IPS-15b (cell line): ENCODE results near the gene URB1.
"Not testable (repeated sequence)": the region's sequence is repeated elsewhere in the genome, so short reads cannot be mapped to it uniquely, and the experiment has no call there.

ENCODE experiments used
- H3K27me3 ChIP-seq: one replicate; pipeline ENCODE4 v1.6.1; 2013; ENCODE audit warnings: low read length; ENCODE audit not compliant: control insufficient read depth, insufficient read depth
- H3K36me3 ChIP-seq: one replicate; pipeline ENCODE4 v1.6.1; 2013; ENCODE audit warnings: low read length; ENCODE audit not compliant: control insufficient read depth, insufficient read depth
- H3K4me1 ChIP-seq: one replicate; pipeline ENCODE4 v1.6.1; 2013; ENCODE audit warnings: mild to moderate bottlenecking, low read length; ENCODE audit not compliant: control insufficient read depth, insufficient read depth
- H3K4me3 ChIP-seq: one replicate; pipeline ENCODE4 v1.5.1; 2013; ENCODE audit warnings: low read depth, low read length
- H3K9ac ChIP-seq: one replicate; pipeline ENCODE4 v1.6.1; 2013; ENCODE audit warnings: low read depth, mild to moderate bottlenecking, low read length
- H3K9me3 ChIP-seq: one replicate; pipeline ENCODE4 v1.6.1; 2013; ENCODE audit warnings: mild to moderate bottlenecking, low read length; ENCODE audit not compliant: control insufficient read depth, insufficient read depth

The URB1 gene

DNA sequence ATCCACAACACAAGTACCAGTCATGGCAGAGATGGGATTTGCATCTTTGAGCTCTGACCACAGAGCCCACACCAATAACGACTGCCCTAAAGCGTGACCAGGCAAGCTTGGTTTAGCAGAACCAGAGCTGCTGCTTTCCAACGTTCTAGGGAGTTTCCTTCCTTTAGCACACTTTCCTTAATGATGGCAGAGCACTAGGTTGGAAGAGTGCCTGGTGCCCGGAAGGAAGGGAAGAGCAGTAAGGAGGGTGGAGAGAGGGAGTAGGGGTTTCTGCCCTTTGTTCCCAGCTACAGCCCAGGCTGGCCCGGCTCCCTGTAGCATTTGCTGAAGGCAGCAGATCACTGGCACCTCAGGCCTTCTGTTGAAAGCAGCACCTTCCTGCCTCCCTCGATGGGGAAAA, 13.6 kb upstream of the URB1 start:
- H3K4me3 ChIP-seq = no peak overlapping the region
- H3K9me3 ChIP-seq = no peaks in the 10 kb centered on the region
- H3K27me3 ChIP-seq = peaks cover 26% of the 10 kb centered on the region
- no peak overlapping the region for H3K9ac ChIP-seq
- H3K4me1 ChIP-seq = peaks cover 4% of the 10 kb centered on the region
- no peaks in the 10 kb centered on the region for H3K36me3 ChIP-seq

DNA sequence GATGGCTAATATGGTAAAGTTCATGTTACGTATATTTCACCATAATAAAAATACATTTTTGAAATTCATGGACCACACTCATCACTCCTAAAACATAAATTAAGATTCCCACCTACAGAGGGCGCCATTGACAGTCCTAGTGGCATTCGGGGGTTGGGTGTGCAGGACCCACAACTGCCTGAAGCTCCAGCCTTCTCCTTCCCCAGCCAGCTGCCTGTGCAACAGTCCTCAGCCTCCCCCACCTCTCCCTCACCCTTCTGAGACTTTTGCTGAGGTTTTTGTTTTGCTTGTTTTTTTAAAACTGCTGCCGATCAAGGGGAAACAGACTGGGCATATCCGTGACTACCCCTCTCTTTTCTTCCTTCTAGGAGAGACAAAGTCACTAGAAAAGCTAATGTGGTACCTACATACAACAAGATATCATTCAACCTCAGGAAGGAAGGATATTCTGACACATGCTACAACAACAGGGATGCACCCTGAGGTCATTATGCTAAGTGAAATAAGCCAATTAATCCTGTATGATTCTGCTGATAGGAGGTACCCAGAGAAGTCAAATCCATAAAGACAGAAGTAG, 10.5 kb upstream of the URB1 start:
- no peaks in the 10 kb centered on the region for H3K27me3 ChIP-seq
- H3K9me3 ChIP-seq = no peaks in the 10 kb centered on the region
- no peaks in the 10 kb centered on the region for H3K36me3 ChIP-seq
- H3K4me1 ChIP-seq = peaks cover 4% of the 10 kb centered on the region
- peak overlapping the region; percentile 14 for H3K9ac ChIP-seq
- no peak overlapping the region for H3K4me3 ChIP-seq

DNA sequence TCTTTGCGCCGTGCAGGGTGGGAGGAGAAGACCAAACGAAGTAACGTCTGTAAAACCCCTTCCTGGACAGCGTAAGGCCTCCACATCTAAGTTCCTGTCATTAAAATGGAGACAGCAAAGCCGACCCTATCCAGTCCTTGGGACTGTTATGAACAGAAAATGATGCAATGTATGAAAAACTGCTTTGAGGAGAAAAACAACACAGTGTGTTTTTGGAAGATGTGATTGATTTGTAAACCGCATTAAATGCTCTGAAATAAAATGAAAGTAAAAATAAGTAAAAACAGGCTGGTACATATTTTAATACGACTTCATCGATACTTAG, 827 bp upstream of the URB1 start:
- no peaks in the 10 kb centered on the region for H3K27me3 ChIP-seq
- peak overlapping the region; percentile 85 for H3K4me3 ChIP-seq
- peaks cover 3% of the 10 kb centered on the region for H3K36me3 ChIP-seq
- H3K9ac ChIP-seq = peak overlapping the region; percentile 79
- H3K4me1 ChIP-seq = peaks cover 6% of the 10 kb centered on the region
- H3K9me3 ChIP-seq = no peaks in the 10 kb centered on the region

DNA sequence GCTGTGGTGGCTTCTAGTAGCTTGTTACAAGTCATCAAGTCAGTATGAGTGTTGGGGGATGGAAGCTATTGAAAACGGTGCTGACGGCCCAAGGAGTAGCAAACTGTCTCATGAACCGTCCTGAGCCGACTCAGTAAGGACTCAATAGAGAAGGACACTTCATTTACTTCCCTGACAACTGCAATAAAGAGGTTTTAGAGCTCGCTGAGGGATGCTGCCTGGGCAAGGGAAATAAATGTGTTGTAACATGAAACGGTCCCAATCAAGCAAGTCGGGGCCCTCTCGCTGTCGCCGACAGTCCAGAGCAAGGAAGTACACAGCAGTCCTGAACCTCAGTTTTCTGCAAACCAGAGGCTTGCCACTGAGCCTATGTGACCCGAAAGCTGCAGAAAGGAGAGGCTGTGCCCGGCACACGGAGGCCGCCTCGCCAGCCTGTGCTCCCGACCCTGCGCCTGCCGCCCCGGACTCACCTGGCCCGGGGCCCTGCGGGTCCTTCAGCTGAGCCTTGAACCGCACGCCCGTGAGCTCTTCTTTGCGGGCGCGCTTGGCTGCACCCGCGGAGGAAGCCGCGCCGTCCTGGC, 423 bp downstream of the URB1 start:
- Histone ChIP-seq H3K4me1 (peaks cover 8% of the 10 kb centered on the region), H3K4me3 (peak overlapping the region; percentile 89), H3K36me3 (peaks cover 10% of the 10 kb centered on the region), H3K9ac (peak overlapping the region; percentile 54), H3K27me3 (no peaks in the 10 kb centered on the region), H3K9me3 (no peaks in the 10 kb centered on the region)

DNA sequence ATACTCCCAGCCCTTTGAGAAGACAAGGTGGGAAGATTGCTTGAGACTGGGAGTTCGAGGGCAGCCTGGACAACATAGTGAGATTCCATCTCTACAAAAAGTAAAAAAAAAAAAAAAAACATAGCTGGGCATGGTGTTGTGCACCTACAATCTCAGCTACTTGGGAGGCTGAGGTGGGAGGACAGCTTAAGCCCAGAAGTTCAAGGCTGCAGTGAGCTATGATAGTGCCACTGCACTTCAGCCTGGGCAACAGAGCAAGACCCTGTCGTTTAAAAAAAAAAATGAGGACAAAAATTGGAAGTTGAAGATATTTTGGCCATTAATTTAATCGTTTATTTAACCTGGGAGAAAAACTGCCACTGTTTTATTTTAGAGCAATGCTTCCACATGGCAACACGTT, 1.1 kb downstream of the URB1 start:
- Histone ChIP-seq H3K4me3 (peak overlapping the region; percentile 89), H3K27me3 (no peaks in the 10 kb centered on the region), H3K4me1 (peaks cover 8% of the 10 kb centered on the region), H3K36me3 (peaks cover 10% of the 10 kb centered on the region), H3K9me3 (no peaks in the 10 kb centered on the region), H3K9ac (no peak overlapping the region)

DNA sequence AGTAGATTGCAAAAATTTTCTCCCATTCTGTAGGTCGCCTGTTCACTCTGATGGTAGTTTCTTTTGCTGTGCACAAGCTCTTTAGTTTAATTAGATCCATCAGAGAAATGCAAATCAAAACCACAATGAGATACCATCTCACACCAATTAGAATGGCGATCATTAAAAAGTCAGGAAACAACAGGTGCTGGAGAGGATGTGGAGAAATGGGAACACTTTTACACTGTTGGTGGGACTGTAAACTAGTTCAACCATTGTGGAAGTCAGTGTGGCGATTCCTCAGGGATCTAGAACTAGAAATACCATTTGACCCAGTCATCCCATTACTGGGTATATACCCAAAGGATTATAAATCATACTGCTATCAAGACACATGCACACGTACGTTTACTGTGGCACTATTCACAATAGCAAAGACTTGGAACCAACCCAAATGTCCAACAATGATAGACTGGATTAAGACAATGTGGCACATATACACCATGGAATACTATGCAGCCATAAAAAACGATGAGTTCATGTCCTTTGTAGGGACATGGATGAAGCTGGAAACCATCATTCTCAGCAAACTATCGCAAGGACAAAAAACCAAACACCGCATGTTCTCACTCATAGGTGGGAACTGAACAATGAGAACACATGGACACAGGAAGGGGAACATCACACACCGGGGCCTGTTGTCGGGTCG, 2.1 kb downstream of the URB1 start:
- not testable (repeated sequence) for H3K36me3 ChIP-seq, H3K4me3 ChIP-seq, H3K27me3 ChIP-seq, H3K9me3 ChIP-seq, H3K9ac ChIP-seq, H3K4me1 ChIP-seq

DNA sequence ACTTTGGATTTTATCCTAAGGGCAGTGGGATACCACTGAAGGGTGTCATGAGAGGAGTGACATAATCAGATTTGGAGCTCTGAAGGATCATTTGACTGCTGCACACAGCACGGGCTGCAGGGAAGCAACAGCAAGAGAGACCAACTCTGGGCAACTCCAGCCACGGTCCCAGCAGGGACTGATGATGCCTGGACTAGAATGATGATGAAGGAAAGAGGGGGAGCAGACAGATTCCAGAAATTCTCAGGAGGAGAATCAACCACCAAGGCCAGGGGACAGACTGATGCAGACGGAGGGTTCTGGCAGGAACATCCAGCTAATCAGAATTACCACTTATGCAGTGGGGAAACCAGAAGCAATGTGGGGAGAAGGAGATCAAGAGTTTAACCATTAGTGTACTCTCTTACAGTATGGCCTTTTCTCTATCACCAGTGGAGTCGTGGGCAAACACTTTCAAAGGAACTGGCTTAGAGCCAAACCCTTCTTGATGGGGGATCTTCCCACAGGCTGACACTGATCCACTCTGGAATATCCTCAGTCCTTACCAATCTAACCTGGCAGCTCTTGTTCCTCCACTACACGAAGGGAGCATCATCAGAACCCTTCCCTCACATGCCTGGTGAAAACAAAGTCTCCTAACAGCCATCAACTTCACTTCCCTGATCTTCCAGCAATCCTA, 3.3 kb downstream of the URB1 start:
- peak overlapping the region; percentile 28 for H3K9ac ChIP-seq

DNA sequence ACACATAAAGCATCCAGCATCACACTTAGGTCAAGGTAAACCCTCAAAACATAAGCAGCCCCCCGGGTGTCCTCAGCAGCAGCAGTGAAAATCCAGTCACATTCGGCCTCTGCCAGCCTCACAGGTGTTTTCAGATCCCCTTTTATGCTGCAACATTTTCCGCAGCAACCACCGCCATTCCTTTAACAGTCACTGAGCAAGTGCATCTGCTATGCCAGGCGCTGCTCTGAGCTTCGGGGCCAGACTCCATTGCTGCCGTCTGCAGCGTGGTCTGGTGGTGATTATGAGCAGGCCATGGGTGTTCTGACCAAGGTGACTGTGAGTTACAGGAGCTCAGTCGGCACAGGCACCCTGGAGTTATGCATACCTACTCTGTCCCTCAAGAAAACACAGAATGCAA, 4.5 kb downstream of the URB1 start:
- Histone ChIP-seq H3K4me1 (peaks cover 8% of the 10 kb centered on the region), H3K9me3 (no peaks in the 10 kb centered on the region), H3K9ac (no peak overlapping the region), H3K4me3 (no peak overlapping the region), H3K27me3 (no peaks in the 10 kb centered on the region), H3K36me3 (peaks cover 22% of the 10 kb centered on the region)

More for the DNA sequence above, 3.3 kb downstream of the URB1 start:
- Histone ChIP-seq H3K9me3 (no peaks in the 10 kb centered on the region), H3K4me3 (no peak overlapping the region), H3K4me1 (peaks cover 8% of the 10 kb centered on the region), H3K36me3 (peaks cover 11% of the 10 kb centered on the region), H3K27me3 (no peaks in the 10 kb centered on the region)

GRCh38 chr21:32387151-32387550, 5.7 kb downstream of the URB1 start:
- Histone ChIP-seq H3K36me3 (peaks cover 32% of the 10 kb centered on the region), H3K9me3 (no peaks in the 10 kb centered on the region), H3K27me3 (no peaks in the 10 kb centered on the region), H3K9ac (no peak overlapping the region), H3K4me1 (peaks cover 8% of the 10 kb centered on the region), H3K4me3 (no peak overlapping the region)

GRCh38 chr21:32386195-32386870, 6.5 kb downstream of the URB1 start:
- Histone ChIP-seq H3K36me3 (peaks cover 32% of the 10 kb centered on the region), H3K9ac (no peak overlapping the region), H3K9me3 (no peaks in the 10 kb centered on the region), H3K27me3 (no peaks in the 10 kb centered on the region), H3K4me3 (no peak overlapping the region), H3K4me1 (peaks cover 8% of the 10 kb centered on the region)

- Histone ChIP-seq H3K4me3 (no peak overlapping the region), H3K36me3 (peaks cover 38% of the 10 kb centered on the region), H3K9me3 (no peaks in the 10 kb centered on the region), H3K9ac (no peak overlapping the region), H3K27me3 (no peaks in the 10 kb centered on the region), H3K4me1 (peaks cover 4% of the 10 kb centered on the region)
Measured at GRCh38 chr21:32383812-32384211, 9.0 kb downstream of the URB1 start.
